Measurements from ENCODE around the gene ZNF497. TPM values are rescaled to one million over a fixed set of nuclear protein-coding genes. Genes with fewer than 3 reads are reported as not detected.

ZNF497 gene
- total and polyA plus RNA-seq, 2 of the 13 experiments (the other 11 are each of a cell fraction or from before 2014, with no cell fraction given) = 1.5 to 1.9 TPM

GRCh38 chr19:58372311-58373133 lies 10.0 kb upstream of the ZNF497 start (continued):
- no peak for TF ChIP-seq LRRFIP1 (CRISPR knock-in tag; conservative IDR thresholded peaks at IDR 0.05)
- 0 out of 2 replicates have a peak, but pooled peaks have one; percentile 14 for TF ChIP-seq ZMYM3 (CRISPR knock-in tag; IDR thresholded peaks at IDR 0.05)
- no peak for TF ChIP-seq SMARCC2 (IDR thresholded peaks at IDR 0.05)
- no peak for TF ChIP-seq HMG20B (CRISPR knock-in tag; conservative IDR thresholded peaks at IDR 0.05)
- no peak for TF ChIP-seq ZFP91 (CRISPR knock-in tag; IDR thresholded peaks at IDR 0.05; ENCODE audit: borderline replicate concordance)
- no peak for TF ChIP-seq ZNF451 (CRISPR knock-in tag; IDR thresholded peaks at IDR 0.05)
- no peak for TF ChIP-seq NFATC3 (CRISPR knock-in tag; IDR thresholded peaks at IDR 0.05)
- TF ChIP-seq ZNF781 (CRISPR knock-in tag; IDR thresholded peaks at IDR 0.05; ENCODE audit: borderline replicate concordance, not compliant biosample characterization) = no peak
- peak; percentile 31; the same call in 1 of the 2 replicates for TF ChIP-seq SAP130 (CRISPR knock-in tag; IDR thresholded peaks at IDR 0.05; ENCODE audit: low read depth)
- TF ChIP-seq NFIB (CRISPR knock-in tag; IDR thresholded peaks at IDR 0.05; ENCODE audit: borderline replicate concordance) = no peak
- no peak for TF ChIP-seq KLF12 (CRISPR knock-in tag; IDR thresholded peaks at IDR 0.05; ENCODE audit: borderline replicate concordance)
- peak; percentile 26; the same call in 1 of the 2 replicates for TF ChIP-seq RXRA (CRISPR knock-in tag; IDR thresholded peaks at IDR 0.05)
- TF ChIP-seq MAFK (conservative IDR thresholded peaks at IDR 0.05 in 1 of 2, IDR thresholded peaks at IDR 0.05 in 1 of 2; ENCODE audit: low read length in 2 of 2) = peak; percentile 30 to 48; a peak in 3 of 4 replicates
- TF ChIP-seq PHF5A (CRISPR knock-in tag; IDR thresholded peaks at IDR 0.05; ENCODE audit: low read depth, unreplicated experiment) = no peak
- TF ChIP-seq ZBTB26 (CRISPR knock-in tag; IDR thresholded peaks at IDR 0.05; ENCODE audit: borderline replicate concordance) = no peak
- peak; percentile 75 for TF ChIP-seq NR2F6 (IDR thresholded peaks at IDR 0.05)
- peak; percentile 86 for TF ChIP-seq NR2F6 (CRISPR knock-in tag; IDR thresholded peaks at IDR 0.05)
- TF ChIP-seq CTCF (CRISPR knock-in tag; IDR thresholded peaks at IDR 0.05) = peak; percentile 49
- peak; percentile 19; the same call in 1 of the 2 replicates for TF ChIP-seq RARA (CRISPR knock-in tag; IDR thresholded peaks at IDR 0.05)
- no peak for TF ChIP-seq ZMYM2 (CRISPR knock-in tag; IDR thresholded peaks at IDR 0.05)
- TF ChIP-seq NR2F1 (CRISPR knock-in tag; IDR thresholded peaks at IDR 0.05) = peak in 1 of 2 experiments; percentile 76; a peak in 2 of 4 replicates
- peak; percentile 59 for TF ChIP-seq STAG1 (CRISPR knock-in tag; IDR thresholded peaks at IDR 0.05)
